G401 (cell line): ENCODE data around the gene KRTAP13-3. TPM values are rescaled to one million over a fixed set of nuclear protein-coding genes. Genes with fewer than 3 reads are reported as not detected.

Source experiments
- total RNA-seq: library from RNA; depleted of rRNA; stranded (reverse); fragments of >200 nt; shearing (Covaris generic); gene quantifications from 2 replicates; pipeline ENCODE4 v1.2.3, GENCODE V29; 2014; rRNA removed

The KRTAP13-3 gene
- total RNA-seq, 1 experiment from 2014 or later = not detected

Other genes starting within 250 kb of the KRTAP13-3 start
- not detected in 2 replicates for gene CLDN8, start 209.8 kb downstream of the KRTAP13-3 start, total RNA-seq
- gene KRTAP24-1, start 143.0 kb downstream of the KRTAP13-3 start, total RNA-seq = not detected in 2 replicates
- not detected in 2 replicates for gene KRTAP25-1, start 136.4 kb downstream of the KRTAP13-3 start, total RNA-seq
- not detected in 2 replicates for gene KRTAP26-1, start 105.6 kb downstream of the KRTAP13-3 start, total RNA-seq
- gene KRTAP27-1, start 88.2 kb downstream of the KRTAP13-3 start, total RNA-seq = not detected in 2 replicates
- not detected in 2 replicates for gene KRTAP23-1, start 77.3 kb downstream of the KRTAP13-3 start, total RNA-seq
- not detected in 2 replicates for gene KRTAP13-2, start 53.7 kb downstream of the KRTAP13-3 start, total RNA-seq
- gene KRTAP13-1, start 29.9 kb downstream of the KRTAP13-3 start, total RNA-seq = not detected in 2 replicates
- not detected in 2 replicates for gene KRTAP13-4, start 4.3 kb upstream of the KRTAP13-3 start, total RNA-seq
- not detected in 2 replicates for gene KRTAP15-1, start 14.3 kb upstream of the KRTAP13-3 start, total RNA-seq
- gene KRTAP19-1, start 54.4 kb upstream of the KRTAP13-3 start, total RNA-seq = not detected in 2 replicates
- not detected in 2 replicates for gene KRTAP19-2, start 61.5 kb upstream of the KRTAP13-3 start, total RNA-seq
- gene KRTAP19-3, start 66.1 kb upstream of the KRTAP13-3 start, total RNA-seq = not detected in 2 replicates
- gene KRTAP19-4, start 71.2 kb upstream of the KRTAP13-3 start, total RNA-seq = not detected in 2 replicates
- not detected in 2 replicates for gene KRTAP19-5, start 76.2 kb upstream of the KRTAP13-3 start, total RNA-seq
- not detected in 2 replicates for gene KRTAP19-6, start 115.9 kb upstream of the KRTAP13-3 start, total RNA-seq
- gene KRTAP19-7, start 135.4 kb upstream of the KRTAP13-3 start, total RNA-seq = not detected in 2 replicates
- gene KRTAP22-2, start 164.5 kb upstream of the KRTAP13-3 start, total RNA-seq = not detected in 2 replicates
- not detected in 2 replicates for gene KRTAP6-3, start 166.5 kb upstream of the KRTAP13-3 start, total RNA-seq
- gene KRTAP6-2, start 173.0 kb upstream of the KRTAP13-3 start, total RNA-seq = not detected in 2 replicates
- not detected in 2 replicates for gene KRTAP22-1, start 175.2 kb upstream of the KRTAP13-3 start, total RNA-seq
- gene KRTAP6-1, start 188.0 kb upstream of the KRTAP13-3 start, total RNA-seq = not detected in 2 replicates
- gene KRTAP20-1, start 190.5 kb upstream of the KRTAP13-3 start, total RNA-seq = not detected in 2 replicates
- gene KRTAP20-4, start 194.7 kb upstream of the KRTAP13-3 start, total RNA-seq = not detected in 2 replicates
- gene KRTAP20-2, start 209.3 kb upstream of the KRTAP13-3 start, total RNA-seq = not detected in 2 replicates
- gene KRTAP20-3, start 216.9 kb upstream of the KRTAP13-3 start, total RNA-seq = not detected in 2 replicates